Neural progenitor cell (in vitro differentiated cells): ENCODE data around the gene KLHDC8A.

Experiments used
- EZH2 ChIP-seq: fragments of 200-600 bp; sonication (generic); IDR thresholded peaks from 2 replicates; pipeline ENCODE4 v1.6.1; 2017; ENCODE audit warnings: antibody characterized with exemption, mild to moderate bottlenecking, moderate library complexity
- EZH2phosphoT487 ChIP-seq: fragments of 200-600 bp; sonication (generic); IDR thresholded peaks from 2 replicates; pipeline ENCODE4 v1.6.1; 2017; ENCODE audit warnings: antibody characterized with exemption
- TF ChIP-seq, protein P1 (sequence below): fragments of 200-600 bp; sonication (generic); IDR thresholded peaks from 2 replicates; pipeline ENCODE4 v1.5.1; 2017; ENCODE audit warnings: antibody characterized with exemption, mild to moderate bottlenecking

GRCh38 chr1:205373798-205374175 is 17.1 kb upstream of the KLHDC8A start:
- TF ChIP-seq, protein P1, sequence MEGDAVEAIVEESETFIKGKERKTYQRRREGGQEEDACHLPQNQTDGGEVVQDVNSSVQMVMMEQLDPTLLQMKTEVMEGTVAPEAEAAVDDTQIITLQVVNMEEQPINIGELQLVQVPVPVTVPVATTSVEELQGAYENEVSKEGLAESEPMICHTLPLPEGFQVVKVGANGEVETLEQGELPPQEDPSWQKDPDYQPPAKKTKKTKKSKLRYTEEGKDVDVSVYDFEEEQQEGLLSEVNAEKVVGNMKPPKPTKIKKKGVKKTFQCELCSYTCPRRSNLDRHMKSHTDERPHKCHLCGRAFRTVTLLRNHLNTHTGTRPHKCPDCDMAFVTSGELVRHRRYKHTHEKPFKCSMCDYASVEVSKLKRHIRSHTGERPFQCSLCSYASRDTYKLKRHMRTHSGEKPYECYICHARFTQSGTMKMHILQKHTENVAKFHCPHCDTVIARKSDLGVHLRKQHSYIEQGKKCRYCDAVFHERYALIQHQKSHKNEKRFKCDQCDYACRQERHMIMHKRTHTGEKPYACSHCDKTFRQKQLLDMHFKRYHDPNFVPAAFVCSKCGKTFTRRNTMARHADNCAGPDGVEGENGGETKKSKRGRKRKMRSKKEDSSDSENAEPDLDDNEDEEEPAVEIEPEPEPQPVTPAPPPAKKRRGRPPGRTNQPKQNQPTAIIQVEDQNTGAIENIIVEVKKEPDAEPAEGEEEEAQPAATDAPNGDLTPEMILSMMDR, result no peak
- TF ChIP-seq EZH2 (no peak), EZH2phosphoT487 (no peak)
